ENCODE measurements around the gene IGDCC3. TPM values are rescaled to one million over a fixed set of nuclear protein-coding genes. Genes with fewer than 3 reads are reported as not detected.

The IGDCC3 gene
- polyA plus RNA-seq, 1 donor = 3.7 TPM

DNA sequence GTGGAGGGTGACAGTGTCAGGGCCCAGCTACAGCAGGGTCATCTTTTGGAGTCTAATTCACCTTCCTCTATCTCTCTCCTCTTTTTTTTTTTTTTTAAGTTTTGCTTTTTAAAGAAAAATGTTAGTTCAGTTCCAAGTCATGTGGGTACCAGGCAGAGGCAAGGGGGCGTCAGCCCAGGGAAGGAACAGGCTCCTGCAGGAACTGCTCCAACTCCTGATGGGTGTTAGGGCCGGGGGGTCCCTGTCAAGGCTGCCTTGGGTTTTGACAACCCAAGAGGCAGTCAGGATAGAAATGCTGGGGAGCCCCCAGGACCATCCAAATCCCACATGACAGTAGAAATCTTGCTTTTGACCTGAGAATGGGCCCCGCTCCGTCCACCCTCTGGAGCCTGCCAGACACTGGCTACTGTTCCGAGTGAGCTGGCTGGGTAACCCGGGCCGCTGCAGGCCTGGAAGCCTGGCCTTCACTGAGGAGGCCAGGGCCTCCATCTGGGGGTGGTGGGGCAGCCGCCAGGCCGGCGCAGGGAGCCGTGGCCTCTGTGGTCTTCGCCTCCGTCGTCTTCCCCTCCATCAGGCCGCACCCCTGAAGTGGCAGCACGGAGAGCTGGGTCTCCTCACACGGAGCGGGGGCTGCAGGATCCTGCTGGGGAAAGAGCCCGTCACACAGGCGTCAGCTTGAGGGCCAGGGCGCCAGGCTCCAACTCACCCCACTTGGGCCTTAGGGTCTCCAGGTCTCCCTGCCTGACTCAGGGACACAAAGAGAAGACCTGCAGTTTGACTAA lies 49.1 kb downstream of the IGDCC3 start:
- no peak for DNase-seq (ENCODE audit: low read depth)

DNA sequence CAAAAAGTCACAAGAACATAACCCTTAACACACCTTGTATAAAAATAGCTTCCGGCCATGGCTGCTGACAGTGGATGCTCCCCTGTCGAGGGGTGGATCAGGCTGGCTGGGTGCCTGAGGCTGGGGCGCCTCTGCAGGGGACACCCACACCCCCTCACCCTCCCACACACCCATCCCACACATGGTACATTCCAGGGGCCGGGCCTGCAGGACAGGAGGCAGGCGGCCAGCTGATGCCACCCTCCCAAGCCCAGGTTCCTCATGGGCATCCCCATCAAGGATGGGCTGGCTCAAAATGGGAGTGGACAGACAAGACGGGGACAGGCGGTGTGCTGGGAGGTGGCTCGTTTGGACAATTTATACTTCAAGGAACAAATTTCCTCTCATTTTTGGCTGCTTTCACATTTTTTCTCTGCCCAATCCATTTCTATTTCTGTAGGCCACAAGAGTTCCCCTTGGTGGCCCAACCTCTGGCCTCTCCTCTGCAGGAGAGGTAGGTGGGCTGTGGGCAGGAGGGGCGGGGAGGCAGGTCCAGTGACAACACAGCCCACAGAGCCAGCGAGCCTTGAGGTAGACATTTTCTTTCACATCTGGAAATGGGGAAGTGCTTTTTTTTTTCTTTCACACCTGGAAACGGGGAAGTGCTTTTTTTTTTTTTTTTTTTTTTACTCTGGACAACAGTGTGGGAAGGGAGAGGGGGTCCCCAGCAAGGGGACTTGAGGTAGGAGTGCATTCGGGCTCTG lies 50.0 kb downstream of the IGDCC3 start:
- no peak for DNase-seq (ENCODE audit: low read depth)

DNA sequence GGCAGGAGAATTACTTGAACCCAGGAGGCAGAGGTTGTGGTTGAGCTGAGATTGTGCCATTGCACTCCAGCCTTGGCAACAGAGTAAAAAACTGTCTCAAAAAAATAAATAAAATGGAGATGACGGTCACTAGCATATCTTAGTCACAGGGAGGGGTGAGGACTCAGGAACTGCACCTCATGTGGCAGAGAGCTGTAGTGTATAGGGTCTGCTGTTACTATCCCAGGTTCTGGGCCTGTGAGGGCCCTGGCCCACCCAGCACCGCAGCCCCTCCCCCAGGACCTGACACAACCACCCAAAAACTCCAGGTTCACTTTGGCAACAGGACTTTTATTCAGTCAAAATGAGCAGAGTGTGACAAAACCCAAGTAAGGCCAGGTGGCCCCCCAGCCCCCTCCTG lies 51.0 kb downstream of the IGDCC3 start:
- no peak for DNase-seq (ENCODE audit: low read depth)

DNA sequence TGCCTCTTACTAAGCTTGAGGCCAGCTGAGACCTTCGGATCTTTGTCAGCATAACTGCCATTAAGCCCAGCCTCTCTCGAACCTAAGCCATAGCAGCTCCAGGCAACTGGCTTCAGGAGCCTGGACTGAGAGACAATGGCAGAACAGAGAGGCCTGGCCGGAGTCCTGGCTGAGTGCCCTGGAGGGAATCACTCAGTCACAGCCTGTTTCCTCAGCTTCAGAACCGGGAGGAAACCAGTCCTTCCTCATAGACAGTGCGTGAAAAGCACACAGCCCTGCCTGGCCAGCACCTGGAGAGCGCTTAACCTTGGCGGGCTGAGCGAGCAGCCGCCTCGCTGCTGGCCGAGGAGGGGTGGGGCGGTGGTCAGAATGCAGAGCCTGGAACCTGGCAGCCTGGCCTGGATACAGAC lies 51.7 kb downstream of the IGDCC3 start:
- no peak for DNase-seq (ENCODE audit: low read depth)

DNA sequence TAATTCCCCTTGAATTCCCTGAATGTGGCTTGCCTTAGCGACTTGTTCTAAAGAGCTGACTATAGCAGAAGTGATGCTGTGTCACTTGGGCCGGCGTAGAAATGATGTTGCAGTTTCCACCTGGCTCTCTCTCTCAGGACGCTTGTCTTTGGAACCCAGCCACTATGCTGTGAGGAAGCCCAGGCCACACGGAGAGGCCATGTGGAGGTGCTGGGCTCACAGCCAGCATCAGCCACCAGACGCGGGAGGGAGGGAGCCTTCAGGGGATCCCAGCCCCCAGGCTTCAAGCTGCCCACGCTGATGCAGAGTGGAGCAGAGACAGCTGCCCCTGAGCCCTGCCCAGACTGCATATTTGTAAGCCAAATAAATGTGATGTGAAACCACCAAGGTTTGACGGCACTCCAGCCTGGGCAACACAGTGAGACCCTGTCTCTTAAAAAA lies 54.7 kb downstream of the IGDCC3 start:
- no peak for DNase-seq (ENCODE audit: low read depth)

DNA sequence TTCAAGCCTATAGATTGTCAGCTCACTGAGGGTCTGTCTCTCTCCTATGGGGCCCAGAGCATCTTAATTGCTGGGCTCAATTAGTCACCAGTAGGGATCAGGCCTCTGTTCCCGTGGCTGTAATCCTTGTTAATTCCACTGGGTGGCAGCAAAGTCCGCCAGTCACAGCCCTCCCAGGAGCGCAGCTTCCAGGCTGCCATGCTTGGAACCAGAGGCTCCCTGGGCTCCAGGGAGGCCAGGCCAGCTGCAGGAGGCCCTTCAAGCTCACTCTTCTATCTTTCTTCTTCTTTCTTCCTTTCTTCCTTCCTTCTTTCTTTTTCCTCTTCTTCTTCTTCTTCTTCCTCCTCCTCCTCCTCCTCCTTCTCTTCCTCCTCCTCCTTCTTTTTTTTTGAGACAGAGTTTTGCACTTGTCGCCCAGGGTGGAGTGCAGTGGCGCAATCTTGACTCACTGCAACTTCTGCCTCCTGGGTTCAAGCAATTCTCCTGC lies 58.9 kb downstream of the IGDCC3 start:
- no peak for DNase-seq (ENCODE audit: low read depth)

DNA sequence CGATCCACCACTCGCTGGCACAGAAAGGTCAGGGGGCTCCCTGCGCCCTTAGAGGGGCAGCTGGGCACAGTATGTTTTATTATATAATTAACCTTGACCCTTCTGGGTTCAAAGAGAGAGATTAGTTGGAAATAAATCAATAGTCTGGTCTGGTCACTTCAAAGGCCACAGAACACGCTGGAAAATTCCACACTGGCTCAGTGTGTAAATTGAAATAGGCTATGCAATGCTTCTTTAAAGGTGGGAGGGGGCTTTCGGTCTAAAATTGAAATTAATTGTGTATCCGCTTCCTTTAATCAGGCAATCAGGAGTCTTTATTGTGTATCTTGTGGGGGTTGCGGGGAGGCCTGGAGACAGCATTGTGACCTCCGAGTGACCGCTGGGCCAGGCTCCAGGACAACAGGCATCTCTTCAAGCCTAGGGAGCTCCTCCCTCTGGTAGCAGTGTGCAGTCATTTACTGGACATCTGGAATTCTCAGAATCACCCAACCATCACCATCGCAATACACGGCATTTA lies 65.3 kb downstream of the IGDCC3 start:
- DNase-seq (ENCODE audit: low read depth) = no peak

DNA sequence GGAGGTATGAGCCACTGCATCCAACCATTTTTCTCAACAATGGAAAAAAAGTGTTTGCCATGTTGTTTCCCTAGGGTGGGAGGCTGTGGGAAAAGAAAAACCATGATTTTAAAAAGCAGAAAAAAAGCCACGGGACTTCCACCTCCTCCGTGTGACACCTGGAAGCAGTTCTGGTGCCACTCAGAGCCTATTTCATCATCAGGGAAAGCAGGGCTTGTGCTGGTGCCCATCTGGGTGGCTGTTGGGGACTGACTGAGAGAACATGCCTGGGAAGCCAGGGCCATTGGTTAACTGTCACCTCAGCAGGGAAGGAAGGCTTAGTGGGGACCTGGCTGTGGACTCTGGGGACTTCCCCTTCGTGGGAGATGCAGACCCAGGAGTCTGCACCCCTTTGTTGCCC lies 66.0 kb downstream of the IGDCC3 start:
- no peak for DNase-seq (ENCODE audit: low read depth)

DNA sequence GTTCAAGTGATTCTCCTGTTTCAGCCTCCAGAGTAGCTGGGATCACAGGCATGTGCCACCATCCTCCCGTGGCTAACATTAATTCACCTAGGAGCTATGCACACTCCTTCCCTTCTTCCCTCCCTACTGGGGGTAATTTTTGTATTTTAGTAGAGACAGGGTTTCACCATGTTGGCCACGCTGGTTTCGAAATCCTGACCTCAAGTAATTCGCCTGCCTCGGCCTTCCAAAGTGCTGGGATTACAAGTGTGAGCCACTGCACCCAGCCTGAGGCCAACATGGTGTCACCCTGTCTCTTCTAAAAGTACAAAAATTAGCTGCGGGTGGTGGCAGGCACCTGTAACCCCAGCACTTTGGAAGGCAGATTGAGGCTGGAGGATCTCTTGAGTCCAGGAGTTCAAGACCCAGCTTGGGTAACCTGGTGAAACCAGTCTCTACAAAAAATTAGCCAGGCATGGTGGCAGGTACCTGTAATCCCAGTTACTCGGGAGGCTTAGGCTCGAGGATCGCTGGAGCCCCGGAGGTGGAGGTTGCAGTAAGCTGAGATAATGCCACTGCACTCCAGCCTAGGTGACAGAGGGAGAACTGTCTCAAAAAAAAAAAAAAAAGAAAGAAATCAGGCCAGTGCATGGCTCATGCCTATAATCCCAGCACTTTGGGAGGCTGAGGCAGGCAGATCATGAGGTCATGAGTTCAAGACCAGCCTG lies 67.2 kb downstream of the IGDCC3 start:
- DNase-seq (ENCODE audit: low read depth) = no peak

DNA sequence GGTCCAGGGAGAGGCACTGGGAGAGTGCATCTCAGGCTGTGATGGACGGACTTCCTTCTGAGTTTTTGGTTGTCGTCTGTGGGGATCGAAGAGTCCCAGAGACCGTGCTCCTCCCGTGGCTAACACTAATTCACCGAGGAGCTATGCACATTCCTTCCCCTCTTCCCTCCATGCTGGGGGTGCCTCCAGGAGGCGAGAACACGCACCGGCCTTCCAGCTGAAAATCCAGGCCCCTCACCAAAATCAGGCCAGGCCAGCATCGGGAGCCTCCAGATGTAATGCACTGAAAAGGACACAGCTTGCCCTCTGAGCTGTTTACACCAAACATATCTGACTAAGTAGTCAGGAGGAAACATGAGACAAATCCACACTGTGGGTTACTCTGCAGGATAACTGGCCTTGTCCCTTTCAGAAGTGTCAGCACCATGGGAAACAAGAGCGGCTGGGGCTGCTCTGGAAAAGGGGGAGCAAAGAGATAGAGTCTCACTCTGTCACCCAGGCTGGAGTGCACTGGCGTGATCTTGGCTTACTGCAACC lies 67.9 kb downstream of the IGDCC3 start:
- DNase-seq (ENCODE audit: low read depth) = no peak

DNA sequence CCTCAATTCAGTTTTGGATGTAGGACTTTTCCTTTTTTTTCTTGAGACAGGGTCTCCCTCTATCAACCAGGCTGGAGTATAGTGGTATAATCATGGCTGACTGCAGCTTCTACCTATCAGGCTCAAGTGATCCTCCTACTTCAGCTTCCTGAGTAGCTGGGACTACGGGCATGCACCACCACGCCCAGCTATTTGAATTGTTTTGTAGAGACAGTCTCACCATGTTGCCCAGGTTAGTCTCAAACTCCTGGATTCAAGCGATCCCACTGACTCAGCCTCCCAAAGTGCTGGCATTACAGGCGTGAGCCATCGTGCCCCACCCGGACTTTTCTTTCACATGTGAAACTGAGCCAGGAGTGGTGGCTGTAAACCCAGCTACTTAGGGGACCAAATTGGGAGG lies 69.8 kb downstream of the IGDCC3 start:
- DNase-seq (ENCODE audit: low read depth) = no peak

DNA sequence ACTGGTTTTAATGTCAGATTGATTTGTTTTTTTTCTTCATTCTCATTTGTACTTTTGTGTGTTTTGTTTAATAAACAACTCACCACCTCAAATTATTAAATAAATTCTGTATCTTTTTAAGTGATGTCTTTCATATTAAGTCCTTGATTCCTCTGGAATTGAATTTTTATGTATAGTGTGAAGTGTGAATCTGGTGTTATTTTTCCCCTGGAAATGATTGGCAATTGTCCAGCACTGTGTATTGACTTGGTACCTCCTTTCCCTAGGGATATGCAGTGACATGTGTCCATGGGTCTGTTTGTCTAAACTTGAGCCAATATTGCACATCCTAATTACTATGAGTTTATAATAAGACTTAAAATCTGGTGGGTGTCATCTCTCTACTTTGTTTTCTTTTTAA lies 71.3 kb downstream of the IGDCC3 start:
- no peak for DNase-seq (ENCODE audit: low read depth)

DNA sequence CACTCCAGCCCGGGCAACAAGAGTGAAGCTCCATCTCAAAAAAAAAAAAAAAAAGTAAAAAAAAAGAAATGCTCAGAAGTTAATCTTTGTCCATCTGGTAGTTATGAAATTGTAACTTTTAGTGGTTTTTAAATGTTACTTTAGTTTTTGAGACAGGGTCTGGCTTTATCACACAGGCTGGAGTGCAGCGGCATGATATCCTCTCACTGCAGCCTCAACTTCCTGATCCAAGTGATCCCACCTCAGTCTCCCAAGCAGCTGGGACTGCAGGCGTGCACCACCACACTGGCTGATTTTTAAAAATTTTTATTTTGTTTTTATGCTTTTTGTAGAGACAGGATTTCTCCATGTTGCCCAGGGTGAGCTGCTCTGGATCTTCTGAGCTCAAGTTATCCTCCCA lies 72.0 kb downstream of the IGDCC3 start:
- DNase-seq (ENCODE audit: low read depth) = no peak

DNA sequence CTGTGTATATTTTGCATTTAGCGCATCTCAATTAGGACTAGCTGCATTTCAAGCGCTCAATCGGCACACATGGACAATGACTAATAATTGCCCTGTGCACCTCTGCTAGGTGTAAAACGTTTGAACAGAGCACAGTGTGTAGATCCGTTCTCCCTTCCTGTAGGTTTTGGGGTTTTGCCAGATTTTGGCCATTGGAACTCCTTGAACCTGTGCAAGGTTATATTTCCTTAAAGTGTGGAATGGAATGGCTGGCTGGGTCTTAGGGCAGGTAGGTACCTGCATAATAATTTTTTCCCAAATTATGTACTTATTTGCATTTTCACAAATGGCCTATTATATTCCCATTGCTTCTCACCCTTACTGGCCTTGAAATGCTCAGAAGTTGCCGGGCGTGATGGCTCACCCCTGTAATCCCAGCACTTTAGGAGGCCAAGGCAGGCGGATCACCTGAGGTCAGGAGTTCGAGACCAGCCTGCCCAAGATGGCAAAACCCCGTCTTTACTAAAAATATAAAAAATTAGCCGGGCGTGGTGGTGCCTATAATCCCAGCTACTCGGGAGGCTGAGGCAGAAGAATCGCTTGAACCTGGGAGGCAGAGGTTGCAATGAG lies 72.5 kb downstream of the IGDCC3 start:
- no peak for DNase-seq (ENCODE audit: low read depth)

DNA sequence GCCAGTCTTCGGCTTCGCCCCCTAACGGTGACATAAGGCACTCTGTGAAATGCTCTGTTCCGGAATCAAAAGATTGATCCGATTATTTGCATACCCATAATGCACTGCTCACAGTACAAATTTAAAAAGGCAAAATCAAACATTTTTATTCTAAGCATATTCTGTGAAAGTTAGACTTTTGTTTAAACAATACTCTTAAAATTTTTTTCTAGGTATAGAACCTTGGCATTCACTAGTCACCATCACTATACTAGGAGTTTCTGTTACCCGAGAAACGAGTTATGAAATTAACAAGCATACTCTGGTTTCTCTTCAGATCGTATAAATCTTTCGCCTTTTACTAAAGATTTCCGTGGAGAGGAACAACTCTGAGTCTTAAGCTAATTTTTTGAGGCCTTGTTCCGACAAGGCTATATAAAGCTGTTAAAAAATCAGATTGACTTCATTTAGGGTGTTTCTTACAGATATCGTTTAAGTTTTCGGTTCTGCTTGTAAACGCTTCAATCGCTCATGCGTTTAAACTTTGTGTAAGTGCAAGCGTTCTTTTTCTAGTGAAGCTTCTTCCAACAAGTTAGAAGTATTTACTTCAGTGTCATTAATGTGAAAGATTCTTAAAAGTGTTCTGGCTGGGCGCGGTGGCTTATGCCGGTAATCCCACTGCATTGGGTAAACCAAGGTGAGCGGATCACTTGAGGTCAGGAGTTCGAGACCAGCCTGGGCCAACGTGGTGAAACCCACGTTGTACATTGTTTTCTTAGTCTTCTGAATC lies 73.2 kb downstream of the IGDCC3 start, which contains the start of gene RNU5B-1:
Gene RNU5B-1, plus strand, starts transcription at position 297 of the 769 bp plus-strand sequence.
- peak; percentile 91 for DNase-seq (ENCODE audit: low read depth)

DNA sequence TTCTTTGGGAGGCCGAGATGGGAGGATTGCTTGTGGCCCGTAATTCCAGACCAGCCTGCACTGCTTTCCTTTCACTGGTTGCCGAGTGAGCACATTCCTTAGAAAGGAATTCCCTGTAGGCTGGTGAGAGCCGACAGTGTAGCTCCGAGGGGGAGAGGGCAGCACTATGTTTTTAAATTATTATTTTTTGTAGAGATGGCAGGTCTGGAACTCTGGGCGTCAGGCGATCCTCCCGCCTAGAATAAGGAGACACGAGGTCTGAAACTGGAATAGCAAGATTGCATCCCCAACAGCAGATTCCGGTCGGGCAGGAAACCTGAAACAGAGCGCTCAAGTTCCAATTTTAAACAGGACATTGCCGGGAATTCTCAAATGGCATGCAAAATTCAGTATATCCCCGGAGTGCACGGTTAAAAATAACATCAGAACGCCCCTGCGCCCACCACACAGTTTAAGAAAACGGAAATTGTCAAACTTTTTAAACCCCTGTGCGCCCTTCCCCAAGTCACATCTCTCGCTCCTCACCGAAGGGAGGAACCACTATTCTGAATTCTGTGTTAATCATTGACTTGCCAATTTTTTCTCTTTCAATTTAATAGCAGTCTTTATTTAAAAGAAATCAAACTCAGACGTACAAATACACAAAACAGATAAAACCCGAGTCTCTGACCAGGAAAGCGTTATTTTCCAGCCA lies 74.0 kb downstream of the IGDCC3 start:
- no peak for DNase-seq (ENCODE audit: low read depth)

DNA sequence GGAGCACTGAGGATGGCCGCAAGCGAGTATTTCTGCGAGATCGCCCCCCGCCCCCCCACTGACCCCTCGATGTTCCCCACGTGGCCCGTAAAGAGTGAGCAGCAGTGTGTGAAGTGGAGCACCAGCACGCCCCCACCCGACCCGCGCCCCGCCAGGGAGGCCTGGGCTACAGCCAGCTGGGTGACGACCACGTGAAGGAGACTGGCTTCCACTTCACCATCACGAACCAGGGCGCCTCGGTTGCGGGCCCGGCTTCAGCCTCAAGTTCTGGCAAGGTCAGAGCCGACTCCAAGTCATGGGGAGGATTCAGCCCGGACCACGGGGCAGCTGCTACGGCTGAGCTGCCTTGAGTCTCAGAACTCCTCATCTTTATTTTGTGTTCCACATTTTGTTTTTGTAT lies 75.7 kb downstream of the IGDCC3 start:
- DNase-seq (ENCODE audit: low read depth) = no peak

DNA sequence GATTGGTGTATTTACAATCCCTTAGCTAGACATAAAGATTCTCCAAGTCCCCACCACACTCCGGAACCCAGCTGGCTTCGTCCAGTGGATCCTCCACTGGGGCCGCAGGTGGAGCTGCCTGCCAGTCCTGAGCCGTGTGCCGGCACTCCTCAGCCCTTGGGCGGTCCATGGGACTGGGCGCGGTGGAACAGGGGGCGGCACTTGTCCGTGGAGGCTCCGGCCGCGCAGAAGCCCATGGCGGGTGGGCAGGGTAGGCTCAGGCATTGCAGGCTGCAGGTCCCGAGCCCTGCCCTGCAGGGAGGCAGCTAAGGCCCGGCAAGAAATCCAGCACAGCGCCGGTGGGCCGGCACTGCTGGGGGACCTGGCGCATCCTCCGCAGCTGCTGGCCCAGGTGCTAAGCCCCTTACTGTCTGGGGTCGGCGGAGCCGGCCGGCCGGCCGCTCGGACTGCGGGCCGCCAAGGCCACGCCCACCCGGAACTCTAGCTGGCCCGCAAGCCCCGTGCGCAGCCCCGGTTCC lies 76.8 kb downstream of the IGDCC3 start:
- no peak for DNase-seq (ENCODE audit: low read depth)

DNA sequence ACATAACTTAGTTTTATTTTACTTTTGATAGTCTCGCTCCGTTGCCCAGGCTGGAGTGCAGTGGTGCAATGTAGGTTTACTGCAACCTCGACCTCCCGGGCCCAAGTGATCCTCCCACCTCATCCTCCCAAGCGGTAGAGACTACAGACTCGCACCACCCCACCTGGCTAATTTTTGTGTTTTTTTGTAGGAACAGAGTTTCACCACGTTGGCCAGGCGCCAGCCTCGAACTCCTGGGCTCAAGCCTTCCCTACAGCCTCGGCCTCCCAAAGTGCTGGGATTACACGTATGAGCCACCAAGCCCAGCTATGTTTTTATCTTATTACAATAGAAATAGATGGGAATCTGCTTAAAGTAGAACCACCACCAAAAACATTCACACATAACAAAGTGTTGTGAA lies 79.1 kb downstream of the IGDCC3 start:
- DNase-seq (ENCODE audit: low read depth) = no peak

Data from forelimb muscle (tissue), 1 donor.